ENCODE measurements around the gene RASGEF1C. TPM values are rescaled to one million over a fixed set of nuclear protein-coding genes. Genes with fewer than 3 reads are reported as not detected.

Gene RASGEF1C
- total and polyA plus RNA-seq, 10 donors: 0.06 to 1.1 (median 0.21) TPM; not detected in 6

- Histone ChIP-seq H3K4me3 (no peak overlapping the region), H3K27me3 (replicated peaks in 1 of 7) (peaks cover 0 to 26% (median 0%) of the 10 kb centered on the region in 7 donors), H3K36me3 (no peaks in the 10 kb centered on the region), H3K4me1 (peaks cover 0 to 11% (median 0%) of the 10 kb centered on the region in 6 donors), H3K27ac (no peak overlapping the region), H3K9me3 (peaks cover 0 to 17% (median 2%) of the 10 kb centered on the region in 8 donors)
- TF ChIP-seq POLR2AphosphoS5 (IDR thresholded peaks at IDR 0.05): no peak
- no peak for TF ChIP-seq POLR2A (IDR thresholded peaks at IDR 0.05)
- TF ChIP-seq CTCF (IDR thresholded peaks at IDR 0.05 in 8 of 11, conservative IDR thresholded peaks at IDR 0.05 in 3 of 11): no peak
- intact Hi-C loops (cut with DNase I; ENCODE audit: low total_unique reads): no loop called here
- DNase-seq: no peak
- WGBS, 5 donors: 31 to 34% (median 32%) methylated on average over 9 of the region's 9 CpGs
Observed at GRCh38 chr5:180160789-180161188, 48.2 kb downstream of the RASGEF1C start.

GRCh38 chr5:180160215-180160614 lies 48.8 kb downstream of the RASGEF1C start:
- H3K27me3 ChIP-seq (replicated peaks in 1 of 7): peaks cover 0 to 31% (median 0%) of the 10 kb centered on the region in 7 donors
- H3K4me3 ChIP-seq: no peak overlapping the region
- H3K36me3 ChIP-seq: no peaks in the 10 kb centered on the region
- H3K27ac ChIP-seq: no peak overlapping the region
- H3K4me1 ChIP-seq: peaks cover 0 to 11% (median 0%) of the 10 kb centered on the region in 6 donors
- 77 to 94% (median 86%) methylated on average over 6 of the region's 6 CpGs for WGBS, 5 donors
- TF ChIP-seq POLR2A (IDR thresholded peaks at IDR 0.05): no peak
- no peak for TF ChIP-seq POLR2AphosphoS5 (IDR thresholded peaks at IDR 0.05)
- TF ChIP-seq CTCF (IDR thresholded peaks at IDR 0.05 in 8 of 11, conservative IDR thresholded peaks at IDR 0.05 in 3 of 11): no peak
- intact Hi-C loops (cut with DNase I; ENCODE audit: low total_unique reads): no loop called here
- DNase-seq: no peak
- H3K9me3 ChIP-seq: peaks cover 0 to 17% (median 2%) of the 10 kb centered on the region in 8 donors

- TF ChIP-seq CTCF (IDR thresholded peaks at IDR 0.05 in 8 of 11, conservative IDR thresholded peaks at IDR 0.05 in 3 of 11) (no peak), POLR2A (IDR thresholded peaks at IDR 0.05) (no peak), POLR2AphosphoS5 (IDR thresholded peaks at IDR 0.05) (no peak)
- no peak overlapping the region for H3K4me3 ChIP-seq
- peaks cover 0 to 13% (median 2%) of the 10 kb centered on the region in 8 donors for H3K9me3 ChIP-seq
- H3K27me3 ChIP-seq (replicated peaks in 1 of 7): peaks cover 0 to 34% (median 0%) of the 10 kb centered on the region in 7 donors
- no peak for DNase-seq
- no peaks in the 10 kb centered on the region for H3K36me3 ChIP-seq
- peaks cover 0 to 11% (median 0%) of the 10 kb centered on the region in 6 donors for H3K4me1 ChIP-seq
- H3K27ac ChIP-seq: no peak overlapping the region
- WGBS, 5 donors: 62 to 77% (median 73%) methylated on average over 6 to 8 of the region's 8 CpGs
- intact Hi-C loops (cut with DNase I; ENCODE audit: low total_unique reads): no loop called here
Observed at GRCh38 chr5:180159756-180160155, 49.3 kb downstream of the RASGEF1C start.

- TF ChIP-seq POLR2A (IDR thresholded peaks at IDR 0.05): no peak
- no peak for TF ChIP-seq CTCF (IDR thresholded peaks at IDR 0.05 in 8 of 11, conservative IDR thresholded peaks at IDR 0.05 in 3 of 11)
- TF ChIP-seq POLR2AphosphoS5 (IDR thresholded peaks at IDR 0.05): no peak
- Histone ChIP-seq H3K27me3 (replicated peaks in 1 of 7) (peaks cover 0 to 34% (median 0%) of the 10 kb centered on the region in 7 donors), H3K27ac (no peak overlapping the region), H3K9me3 (peaks cover 0 to 10% (median 0%) of the 10 kb centered on the region in 8 donors), H3K4me1 (peaks cover 0 to 11% (median 0%) of the 10 kb centered on the region in 6 donors), H3K4me3 (no peak overlapping the region), H3K36me3 (no peaks in the 10 kb centered on the region)
- 87 to 94% (median 93%) methylated on average over 6 of the region's 6 CpGs for whole genome bisulfite sequencing, 5 donors
- intact Hi-C loops (cut with DNase I; ENCODE audit: low total_unique reads): no loop called here
- DNase-seq: no peak
Observed at GRCh38 chr5:180157866-180158265, 51.1 kb downstream of the RASGEF1C start.
